Urothelium cell line (cell line): Measurements from ENCODE around the gene CCDC40.
"Not testable (repeated sequence)": the region's sequence is repeated elsewhere in the genome, so short reads cannot be mapped to it uniquely, and the experiment has no call there.

Source experiments
- DNase-seq: peaks from one replicate; pipeline ENCODE4 v3.0.0; 2011; ENCODE audit warnings: low spot score, mixed read lengths
- FAIRE-seq: peaks from 2 replicates; lab custom pipeline; 2011; peaks lifted over from hg19 to GRCh38; lab: Jason Lieb, UNC

The CCDC40 gene

GRCh38 chr17:80036715-80037477 lies 454 bp downstream of the CCDC40 start:
- FAIRE-seq (no peak), DNase-seq (peak; percentile 50)

DNA sequence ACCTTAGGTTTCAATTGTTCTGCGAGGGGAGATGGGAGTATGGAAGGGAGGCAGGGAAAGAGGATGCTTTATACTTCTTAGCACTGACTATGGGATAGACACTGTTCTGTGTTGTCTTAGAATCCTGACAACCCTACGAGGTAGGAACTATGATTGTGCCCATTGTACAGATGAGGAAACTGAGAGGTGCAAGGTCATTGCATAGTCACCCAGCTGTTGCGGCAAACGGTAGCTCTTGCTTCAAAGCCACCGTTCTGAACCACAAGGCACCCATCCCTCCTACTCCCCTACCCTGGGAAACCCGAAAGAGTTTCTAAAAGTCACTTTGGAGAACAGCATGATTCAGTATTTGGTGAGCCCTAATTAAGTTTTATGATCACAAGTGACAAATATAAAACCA lies 7.5 kb downstream of the CCDC40 start:
- DNase-seq, result no peak
- FAIRE-seq, result peak; percentile 50

- DNase-seq (no peak), FAIRE-seq (no peak)
Measured at GRCh38 chr17:80045703-80046102, 9.3 kb downstream of the CCDC40 start.

DNA sequence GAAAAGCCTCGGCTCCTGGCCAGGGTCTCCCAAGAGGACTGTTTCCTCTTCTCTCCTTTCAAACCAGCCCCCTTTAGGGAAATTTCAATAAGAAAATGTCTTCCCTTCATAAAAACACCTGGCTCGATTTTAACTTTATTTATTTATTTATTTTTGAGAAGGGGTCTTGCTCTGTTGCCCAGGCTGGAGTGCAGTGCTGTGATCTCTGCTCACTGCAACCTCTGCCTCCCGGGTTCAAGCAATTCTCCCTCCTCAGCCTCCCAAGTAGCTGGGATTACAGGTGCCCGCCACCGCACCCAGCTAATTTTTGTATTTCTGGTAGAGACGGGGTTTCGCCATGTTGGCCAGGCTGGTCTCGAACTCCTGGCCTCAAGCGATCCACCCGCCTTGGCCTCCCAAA lies 10.3 kb downstream of the CCDC40 start:
- FAIRE-seq, DNase-seq: not testable (repeated sequence)

DNA sequence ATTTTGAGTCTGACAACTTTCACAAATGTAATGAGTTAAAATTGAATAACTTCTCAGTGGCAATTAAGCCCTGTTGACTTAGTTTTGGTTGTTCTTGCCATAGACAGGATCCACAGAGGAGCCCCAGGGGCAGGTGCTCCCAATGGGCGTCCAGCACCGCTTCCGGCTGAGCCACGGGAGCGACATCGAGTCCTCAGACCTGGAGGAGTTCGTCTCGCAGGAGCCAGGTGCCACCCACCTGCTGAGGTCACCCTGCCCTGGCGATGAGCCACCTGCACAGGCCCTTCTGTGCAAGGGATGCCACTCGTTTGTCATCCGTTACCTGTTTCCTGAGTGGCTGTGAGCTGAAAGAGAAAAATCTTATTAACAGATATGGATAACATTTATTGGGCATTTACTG lies 10.7 kb downstream of the CCDC40 start:
- no peak for DNase-seq
- FAIRE-seq, result no peak

- FAIRE-seq, result no peak
- no peak for DNase-seq
Measured at GRCh38 chr17:80049986-80050385, 13.5 kb downstream of the CCDC40 start.

DNA sequence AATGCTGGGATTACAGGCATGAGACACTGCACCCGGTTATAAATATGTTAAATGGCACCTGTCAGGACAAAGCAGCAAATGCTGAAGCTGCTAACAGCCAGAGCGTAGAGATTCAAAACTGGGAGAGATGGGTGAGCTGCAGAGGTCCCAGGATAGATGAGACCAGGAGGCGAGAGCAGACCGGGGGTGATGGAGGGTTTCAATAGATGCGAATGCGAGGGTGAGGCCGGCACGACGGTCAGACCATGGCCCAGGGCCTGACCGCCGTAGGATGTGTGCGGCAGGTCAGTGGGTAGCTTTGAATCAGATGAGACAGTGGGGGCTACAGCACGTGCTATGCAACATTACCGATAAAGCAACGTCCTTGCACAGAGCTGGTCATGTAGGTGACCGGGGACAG lies 14.3 kb downstream of the CCDC40 start:
- DNase-seq (no peak), FAIRE-seq (no peak)

DNA sequence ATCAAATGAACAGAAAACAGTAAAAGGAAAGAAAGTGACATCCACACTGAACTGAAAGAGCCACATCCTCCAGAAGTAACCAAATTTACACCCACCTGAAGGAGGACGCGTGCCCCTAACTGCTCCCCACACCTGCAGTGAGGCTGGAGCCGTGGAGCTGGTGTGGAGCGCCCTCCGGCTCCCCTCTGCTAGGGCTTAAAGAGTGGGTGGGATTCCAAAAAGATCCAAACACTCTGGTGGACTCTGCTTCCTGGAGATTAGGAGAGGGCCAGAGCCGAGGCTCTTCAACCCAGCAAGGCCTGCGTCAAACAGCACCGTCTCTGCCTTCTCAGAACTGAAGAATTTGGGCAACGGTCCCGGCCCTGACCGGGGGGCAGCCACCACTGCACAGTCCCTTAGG lies 15.2 kb downstream of the CCDC40 start:
- no peak for DNase-seq
- FAIRE-seq, result no peak

- DNase-seq (no peak), FAIRE-seq (no peak)
Measured at GRCh38 chr17:80053102-80053501, 16.7 kb downstream of the CCDC40 start.

- DNase-seq (no peak), FAIRE-seq (no peak)
Measured at GRCh38 chr17:80055597-80055996, 19.2 kb downstream of the CCDC40 start.

GRCh38 chr17:80058311-80058955 lies 22.0 kb downstream of the CCDC40 start:
- FAIRE-seq (no peak), DNase-seq (no peak)

- FAIRE-seq, result no peak
- no peak for DNase-seq
Measured at GRCh38 chr17:80060644-80061043, 24.2 kb downstream of the CCDC40 start.

DNA sequence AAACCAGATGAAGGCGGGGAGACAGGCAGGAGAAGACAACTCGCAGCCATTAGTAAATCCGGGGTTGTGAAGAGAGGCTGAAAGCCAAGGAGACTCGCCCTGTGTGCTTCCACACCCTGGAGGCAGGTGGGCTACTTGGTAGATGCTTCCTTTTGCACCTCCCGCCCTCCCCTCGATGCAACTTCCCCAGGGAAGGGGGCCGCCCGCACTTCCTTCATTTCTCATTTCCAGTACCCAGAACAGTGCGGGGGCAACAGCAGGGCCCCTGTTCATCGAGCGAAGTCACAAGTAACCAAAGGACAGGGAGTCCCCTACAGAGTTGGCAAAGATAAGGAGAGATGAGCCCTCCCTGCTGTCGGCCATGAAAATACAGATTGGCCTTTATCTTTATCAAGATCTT lies 25.0 kb downstream of the CCDC40 start:
- no peak for DNase-seq
- no peak for FAIRE-seq

DNA sequence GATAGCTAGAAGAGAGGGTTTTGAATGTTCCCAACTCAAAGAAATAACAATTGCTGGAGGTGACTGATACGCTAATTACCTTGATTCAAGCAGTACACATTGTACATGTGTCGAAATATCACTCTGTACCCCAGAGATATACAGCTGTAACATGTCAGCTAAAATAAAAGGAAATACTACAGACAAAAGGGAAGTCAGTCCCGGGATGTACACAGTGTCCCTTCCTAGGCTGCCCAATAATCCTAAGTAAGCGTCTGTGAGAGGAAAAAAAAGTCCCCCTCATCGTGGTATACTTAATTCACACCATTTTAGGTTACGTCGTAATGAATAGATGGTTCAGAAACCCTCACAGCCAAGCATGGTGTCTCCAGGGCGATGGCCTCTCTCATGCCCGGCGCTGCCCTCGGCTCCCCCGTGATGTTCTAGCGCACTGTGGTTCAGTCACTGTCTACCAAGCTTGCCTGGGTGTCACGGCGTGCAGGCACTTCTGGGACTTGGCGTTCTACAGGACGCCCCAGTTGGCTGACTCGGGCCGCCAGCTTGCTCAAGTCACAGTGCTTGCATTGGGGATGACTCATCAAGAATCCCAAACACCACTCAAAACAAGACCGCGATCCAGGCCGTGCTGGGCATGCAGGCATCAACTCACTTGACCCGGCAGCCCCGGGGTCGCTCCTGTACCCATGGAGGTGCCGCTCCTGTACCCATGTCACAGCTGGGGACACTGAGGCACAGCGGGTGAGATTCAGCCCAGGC lies 27.6 kb downstream of the CCDC40 start:
- peak; percentile 91 for DNase-seq
- FAIRE-seq, result no peak

GRCh38 chr17:80064696-80065095 lies 28.3 kb downstream of the CCDC40 start:
- peak; percentile 31 for DNase-seq
- peak; percentile 87 for FAIRE-seq

- DNase-seq (no peak), FAIRE-seq (peak; percentile 58)
Measured at GRCh38 chr17:80065478-80066170, 29.2 kb downstream of the CCDC40 start.

DNA sequence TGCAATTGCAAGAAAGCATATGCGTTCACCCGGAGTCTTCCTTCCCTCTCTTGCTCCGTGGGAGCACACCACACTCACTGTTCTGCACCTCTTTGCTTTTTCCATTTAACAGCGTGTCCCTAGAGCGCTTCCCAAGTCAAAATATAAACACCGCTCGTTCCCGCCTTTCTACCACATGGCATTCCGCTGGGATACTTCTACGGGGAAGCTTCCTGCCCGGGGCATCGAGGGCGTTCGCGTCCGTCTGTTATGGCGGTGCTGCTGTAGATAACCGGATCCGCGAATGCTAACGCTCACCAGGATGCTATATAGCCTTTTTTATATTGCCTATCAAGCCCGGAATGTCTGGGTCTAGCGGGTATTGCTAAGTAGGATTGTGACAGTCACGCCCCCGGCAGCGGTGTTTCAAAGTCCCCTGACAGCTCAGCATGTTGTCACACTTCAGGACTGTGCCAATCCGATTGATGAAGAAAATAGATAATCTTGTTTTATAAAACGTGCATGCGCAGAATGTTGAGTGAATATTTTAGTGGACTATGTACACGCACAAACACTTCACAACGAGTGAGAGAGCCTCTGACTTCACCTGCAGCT lies 31.0 kb downstream of the CCDC40 start:
- no peak for DNase-seq
- FAIRE-seq, result no peak

DNA sequence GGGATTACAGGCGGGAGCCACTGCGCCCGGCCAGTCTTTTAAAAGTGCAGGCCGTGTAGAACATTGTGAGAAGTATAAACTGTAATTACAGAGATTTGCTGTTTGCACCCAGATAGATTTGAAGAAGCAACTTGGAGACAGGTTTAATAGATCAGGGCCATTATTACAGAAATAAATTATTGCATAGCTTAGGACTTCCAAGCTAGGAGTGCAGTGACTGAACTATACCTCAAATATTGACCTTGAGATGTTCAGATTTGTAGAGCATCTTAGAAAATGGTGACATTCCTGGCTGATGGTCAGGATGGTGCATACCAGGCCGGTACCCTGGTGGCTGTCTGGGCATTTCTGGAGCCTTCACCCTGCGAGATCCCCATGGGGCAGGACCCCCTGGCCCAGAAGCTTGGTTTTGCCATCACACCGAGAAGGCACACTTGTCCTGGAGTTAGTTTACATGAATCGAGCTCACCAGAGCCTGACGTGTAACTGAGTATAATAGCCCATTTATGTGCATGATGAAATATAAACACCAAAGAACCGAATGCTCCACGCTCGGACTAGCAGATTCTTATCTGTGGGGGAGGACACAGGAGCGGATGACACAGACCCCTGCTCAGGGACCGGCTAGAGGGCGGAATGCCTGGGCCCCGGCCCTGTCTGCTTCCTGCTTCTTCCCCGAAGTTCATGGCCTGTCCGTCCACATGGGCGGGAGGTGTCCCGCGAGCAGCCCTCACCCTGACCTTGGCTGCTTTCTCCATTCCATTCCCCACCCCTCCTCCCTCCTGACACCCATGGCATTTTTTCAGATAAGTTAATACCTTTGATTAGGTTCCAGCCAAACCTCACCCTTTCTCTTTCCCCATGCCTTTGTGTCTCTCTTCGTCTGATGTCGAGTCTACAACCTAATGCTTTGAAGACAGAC lies 32.1 kb downstream of the CCDC40 start:
- FAIRE-seq (peak; percentile 59), DNase-seq (peak; percentile 48)

DNA sequence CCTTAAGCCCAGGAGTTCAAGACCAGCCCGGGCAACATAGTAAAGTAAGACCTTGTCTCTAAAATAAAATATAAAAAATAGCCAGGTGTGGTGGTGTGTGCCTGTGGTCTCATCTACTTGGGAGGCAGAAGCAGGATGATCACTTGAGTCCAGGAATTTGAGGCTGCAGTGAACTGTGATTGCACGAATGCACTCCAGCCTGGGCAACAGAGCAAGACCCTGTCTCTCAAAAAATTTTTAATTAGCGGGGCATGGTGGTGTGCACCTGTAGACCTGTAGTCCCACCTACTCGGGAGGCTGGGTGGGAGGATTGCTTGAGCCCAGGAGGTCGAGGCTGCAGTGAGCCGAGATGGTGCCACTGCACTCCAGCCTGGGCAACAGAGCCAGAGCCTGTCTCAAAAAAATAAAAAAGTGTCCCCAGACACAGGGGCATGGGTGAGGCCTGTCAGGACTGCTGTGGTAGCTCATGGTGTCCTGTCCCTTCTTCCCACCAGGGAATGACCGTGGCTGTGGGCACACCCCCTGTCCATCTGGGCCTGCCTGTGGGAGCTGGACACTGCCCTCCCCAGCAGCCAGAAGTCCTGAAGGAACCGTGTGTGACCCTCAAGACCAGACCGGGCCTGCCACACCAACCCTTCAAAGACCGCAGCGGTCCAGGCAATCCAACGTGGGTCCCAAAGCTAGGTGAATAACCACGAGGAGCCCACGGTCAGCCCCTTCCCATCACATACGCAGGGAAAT lies 34.1 kb downstream of the CCDC40 start:
- no peak for FAIRE-seq
- no peak for DNase-seq
